ENCODE measurements around the gene VRK1. TPM values are rescaled to one million over a fixed set of nuclear protein-coding genes. Genes with fewer than 3 reads are reported as not detected.

Gene VRK1
- total and polyA plus RNA-seq, 10 of the 15 experiments (the other 5 are each of a cell fraction or from before 2014, with no cell fraction given), result 50.9 to 137 (median 84.7) TPM

DNA sequence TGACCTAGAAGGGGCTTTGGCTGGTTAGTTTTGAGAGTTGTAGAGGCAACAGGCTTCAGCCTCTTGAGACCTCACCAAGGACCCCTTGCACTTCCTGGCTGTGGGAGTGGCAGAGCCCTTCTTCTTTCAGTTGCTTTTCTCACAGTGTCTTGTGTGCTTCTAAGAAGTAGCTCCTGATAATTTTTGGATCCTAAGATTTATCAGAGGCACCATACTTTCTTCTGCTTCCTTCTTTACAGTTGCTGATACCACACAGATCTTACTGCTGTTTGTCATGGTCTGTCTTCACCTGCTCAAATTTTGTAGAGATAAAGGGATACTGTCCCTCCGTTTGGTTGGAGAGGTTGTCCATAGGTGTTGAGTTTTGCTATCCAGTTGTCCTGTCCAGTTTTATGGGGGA lies 33.8 kb downstream of the VRK1 start:
- H3K27me3 ChIP-seq (replicated peaks in 1 of 2; ENCODE audit: control insufficient read depth in 2 of 2, insufficient read depth in 2 of 2, low read length in 1 of 2), result no peaks in the 10 kb centered on the region
- 0 out of 4 replicates have a peak, but pooled peaks cover 0 to 7% of the 10 kb centered on the region in 2 experiments for H3K36me3 ChIP-seq (ENCODE audit: control insufficient read depth in 2 of 2, insufficient read depth in 2 of 2, low read length in 1 of 2)
- ATAC-seq (no peak), DNase-seq (ENCODE audit: low read depth, low spot score) (no peak), FAIRE-seq (no peak)
- 14% methylated on average over 1 of the region's 1 CpG for WGBS (ENCODE audit: insufficient coverage, insufficient replicate concordance, low lambda C conversion rate, missing lambda C conversion rate)
- peaks cover 41% of the 10 kb centered on the region for H3K79me2 ChIP-seq (ENCODE audit: control insufficient read depth, insufficient read depth, low read length)
- SMC1A ChIA-PET (ENCODE audit: uncharacterized antibody, unreplicated experiment), result interaction anchor here (0.6 to 1.4 kb wide), 4 partner anchors 10 to 50 kb away, joined by 3 to 6 read pairs (median 3); no protein-coding TSS in a partner anchor
- no peak overlapping the region for H3K4me2 ChIP-seq (ENCODE audit: control insufficient read depth, insufficient read depth)
- TF ChIP-seq SIX5 (IDR thresholded peaks at IDR 0.05; ENCODE audit: low read depth, low read length, severe bottlenecking) (no peak), NBN (IDR thresholded peaks at IDR 0.05) (no peak), NR2C1 (IDR thresholded peaks at IDR 0.05) (no peak)
- no peak overlapping the region for H3K9ac ChIP-seq (ENCODE audit: control insufficient read depth, insufficient read depth, low read length)
- POLR2A ChIA-PET, result no interaction called here
- intact Hi-C loops (cut with micrococcal nuclease; ENCODE audit: unreplicated experiment), result no loop called here
- RAD21 ChIA-PET (ENCODE audit: unreplicated experiment), result interaction anchor here (0.8 kb wide), 1 partner anchor 273 kb away, joined by 3 read pairs; no protein-coding TSS in a partner anchor
- no peaks in the 10 kb centered on the region for H3K4me1 ChIP-seq (ENCODE audit: control insufficient read depth, insufficient read depth, low read length)
- H2AFZ ChIP-seq (ENCODE audit: control insufficient read depth, low read depth, low read length), result no peak overlapping the region
- H3K4me3 ChIP-seq, result no peak overlapping the region
- BruUV-seq (replicated peaks), result no TSS peak
- H4K20me1 ChIP-seq (ENCODE audit: control insufficient read depth, insufficient read depth), result no peaks in the 10 kb centered on the region
- CTCF ChIA-PET, result interaction anchor here (0.7 to 4.0 kb wide), 4 partner anchors 10 to 34 kb away, joined by 3 to 13 read pairs (median 3); partner anchors contain the start of gene VRK1
- H3K9me3 ChIP-seq (replicated peaks; ENCODE audit: control insufficient read depth, insufficient read depth, low read length), result peaks cover 2% of the 10 kb centered on the region
- in situ Hi-C loops (cut with MboI), result no loop called here
- no peak overlapping the region for H3K27ac ChIP-seq (ENCODE audit: control insufficient read depth, insufficient read depth)

DNA sequence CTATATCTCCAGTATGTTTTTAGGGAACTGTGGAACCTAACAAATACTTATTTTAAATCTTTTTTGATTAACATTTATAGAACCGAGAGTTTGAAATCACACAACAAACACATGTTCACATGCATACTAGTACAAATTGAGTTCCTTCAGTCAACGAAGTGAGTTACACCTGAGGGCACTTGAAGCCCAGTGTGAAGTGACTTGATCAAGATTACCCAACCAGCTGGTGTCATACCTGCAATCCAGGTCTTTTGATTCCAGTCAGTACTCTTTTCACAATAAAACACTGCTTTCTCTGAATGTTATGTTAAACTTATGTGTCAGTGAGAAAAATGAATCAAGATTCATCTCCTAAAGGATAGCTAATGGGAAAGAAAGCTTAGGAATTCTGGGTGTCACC lies 35.2 kb downstream of the VRK1 start:
- 53% methylated on average over 2 of the region's 2 CpGs for WGBS (ENCODE audit: insufficient coverage, insufficient replicate concordance, low lambda C conversion rate, missing lambda C conversion rate)
- Histone ChIP-seq H3K4me3 (no peak overlapping the region), H2AFZ (ENCODE audit: control insufficient read depth, low read depth, low read length) (no peak overlapping the region), H3K27ac (ENCODE audit: control insufficient read depth, insufficient read depth) (no peak overlapping the region), H3K9ac (ENCODE audit: control insufficient read depth, insufficient read depth, low read length) (no peak overlapping the region), H3K79me2 (ENCODE audit: control insufficient read depth, insufficient read depth, low read length) (peaks cover 32% of the 10 kb centered on the region), H3K27me3 (replicated peaks in 1 of 2; ENCODE audit: control insufficient read depth in 2 of 2, insufficient read depth in 2 of 2, low read length in 1 of 2) (no peaks in the 10 kb centered on the region), H3K4me2 (ENCODE audit: control insufficient read depth, insufficient read depth) (no peak overlapping the region), H4K20me1 (ENCODE audit: control insufficient read depth, insufficient read depth) (no peaks in the 10 kb centered on the region), H3K9me3 (replicated peaks; ENCODE audit: control insufficient read depth, insufficient read depth, low read length) (peaks cover 2% of the 10 kb centered on the region), H3K4me1 (ENCODE audit: control insufficient read depth, insufficient read depth, low read length) (no peaks in the 10 kb centered on the region), H3K36me3 (ENCODE audit: control insufficient read depth in 2 of 2, insufficient read depth in 2 of 2, low read length in 1 of 2) (peaks cover 3 to 7% of the 10 kb centered on the region in 2 experiments; a peak in 2 of 4 replicates)
- ChIA-PET POLR2A (interaction anchor here (0.5 to 1.6 kb wide), 2 partner anchors 12 to 30 kb away, joined by 3 read pairs; no protein-coding TSS in a partner anchor), CTCF (interaction anchor here (1.4 to 4.0 kb wide), 2 partner anchors 15 to 20 kb away, joined by 3 to 13 read pairs; no protein-coding TSS in a partner anchor), RAD21 (ENCODE audit: unreplicated experiment) (no interaction called here), SMC1A (ENCODE audit: uncharacterized antibody, unreplicated experiment) (interaction anchor here (0.6 to 1.4 kb wide), 5 partner anchors 11 to 42 kb away, joined by 3 to 6 read pairs (median 3); no protein-coding TSS in a partner anchor)
- no TSS peak for BruUV-seq (replicated peaks)
- DNase-seq (ENCODE audit: low read depth, low spot score) (no peak), FAIRE-seq (no peak), ATAC-seq (no peak)
- intact Hi-C loops (cut with micrococcal nuclease; ENCODE audit: unreplicated experiment) (no loop called here), in situ Hi-C loops (cut with MboI) (no loop called here)
- TF ChIP-seq CHD2 (IDR thresholded peaks at IDR 0.05; ENCODE audit: borderline replicate concordance, low read depth, low read length) (no peak), RFX5 (IDR thresholded peaks at IDR 0.05; ENCODE audit: low read depth, low read length) (no peak), GATAD2B (conservative IDR thresholded peaks at IDR 0.05; ENCODE audit: low read depth) (no peak), NFXL1 (IDR thresholded peaks at IDR 0.05; ENCODE audit: borderline replicate concordance) (no peak), ZNF384 (IDR thresholded peaks at IDR 0.05; ENCODE audit: borderline replicate concordance, low read depth, low read length) (no peak), ATF7 (IDR thresholded peaks at IDR 0.05; ENCODE audit: low read depth) (no peak)
- TF ChIP-seq, protein P1, sequence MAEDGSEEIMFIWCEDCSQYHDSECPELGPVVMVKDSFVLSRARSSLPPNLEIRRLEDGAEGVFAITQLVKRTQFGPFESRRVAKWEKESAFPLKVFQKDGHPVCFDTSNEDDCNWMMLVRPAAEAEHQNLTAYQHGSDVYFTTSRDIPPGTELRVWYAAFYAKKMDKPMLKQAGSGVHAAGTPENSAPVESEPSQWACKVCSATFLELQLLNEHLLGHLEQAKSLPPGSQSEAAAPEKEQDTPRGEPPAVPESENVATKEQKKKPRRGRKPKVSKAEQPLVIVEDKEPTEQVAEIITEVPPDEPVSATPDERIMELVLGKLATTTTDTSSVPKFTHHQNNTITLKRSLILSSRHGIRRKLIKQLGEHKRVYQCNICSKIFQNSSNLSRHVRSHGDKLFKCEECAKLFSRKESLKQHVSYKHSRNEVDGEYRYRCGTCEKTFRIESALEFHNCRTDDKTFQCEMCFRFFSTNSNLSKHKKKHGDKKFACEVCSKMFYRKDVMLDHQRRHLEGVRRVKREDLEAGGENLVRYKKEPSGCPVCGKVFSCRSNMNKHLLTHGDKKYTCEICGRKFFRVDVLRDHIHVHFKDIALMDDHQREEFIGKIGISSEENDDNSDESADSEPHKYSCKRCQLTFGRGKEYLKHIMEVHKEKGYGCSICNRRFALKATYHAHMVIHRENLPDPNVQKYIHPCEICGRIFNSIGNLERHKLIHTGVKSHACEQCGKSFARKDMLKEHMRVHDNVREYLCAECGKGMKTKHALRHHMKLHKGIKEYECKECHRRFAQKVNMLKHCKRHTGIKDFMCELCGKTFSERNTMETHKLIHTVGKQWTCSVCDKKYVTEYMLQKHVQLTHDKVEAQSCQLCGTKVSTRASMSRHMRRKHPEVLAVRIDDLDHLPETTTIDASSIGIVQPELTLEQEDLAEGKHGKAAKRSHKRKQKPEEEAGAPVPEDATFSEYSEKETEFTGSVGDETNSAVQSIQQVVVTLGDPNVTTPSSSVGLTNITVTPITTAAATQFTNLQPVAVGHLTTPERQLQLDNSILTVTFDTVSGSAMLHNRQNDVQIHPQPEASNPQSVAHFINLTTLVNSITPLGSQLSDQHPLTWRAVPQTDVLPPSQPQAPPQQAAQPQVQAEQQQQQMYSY (CRISPR knock-in tag; IDR thresholded peaks at IDR 0.05), result no peak
- TF ChIP-seq, protein P2, sequence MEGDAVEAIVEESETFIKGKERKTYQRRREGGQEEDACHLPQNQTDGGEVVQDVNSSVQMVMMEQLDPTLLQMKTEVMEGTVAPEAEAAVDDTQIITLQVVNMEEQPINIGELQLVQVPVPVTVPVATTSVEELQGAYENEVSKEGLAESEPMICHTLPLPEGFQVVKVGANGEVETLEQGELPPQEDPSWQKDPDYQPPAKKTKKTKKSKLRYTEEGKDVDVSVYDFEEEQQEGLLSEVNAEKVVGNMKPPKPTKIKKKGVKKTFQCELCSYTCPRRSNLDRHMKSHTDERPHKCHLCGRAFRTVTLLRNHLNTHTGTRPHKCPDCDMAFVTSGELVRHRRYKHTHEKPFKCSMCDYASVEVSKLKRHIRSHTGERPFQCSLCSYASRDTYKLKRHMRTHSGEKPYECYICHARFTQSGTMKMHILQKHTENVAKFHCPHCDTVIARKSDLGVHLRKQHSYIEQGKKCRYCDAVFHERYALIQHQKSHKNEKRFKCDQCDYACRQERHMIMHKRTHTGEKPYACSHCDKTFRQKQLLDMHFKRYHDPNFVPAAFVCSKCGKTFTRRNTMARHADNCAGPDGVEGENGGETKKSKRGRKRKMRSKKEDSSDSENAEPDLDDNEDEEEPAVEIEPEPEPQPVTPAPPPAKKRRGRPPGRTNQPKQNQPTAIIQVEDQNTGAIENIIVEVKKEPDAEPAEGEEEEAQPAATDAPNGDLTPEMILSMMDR (IDR thresholded peaks at IDR 0.05 in 2 of 3, conservative IDR thresholded peaks at IDR 0.05 in 1 of 3; ENCODE audit: control insufficient read depth in 2 of 3, extremely low read depth in 1 of 3, insufficient read depth in 1 of 3, low read depth in 3 of 3, low read length in 3 of 3), result no peak

Data from GM12878 (cell line).